ENCODE results near the gene ARL4A. TPM values are rescaled to one million over a fixed set of nuclear protein-coding genes. Genes with fewer than 3 reads are reported as not detected.
"Not testable (repeated sequence)": the region's sequence is repeated elsewhere in the genome, so short reads cannot be mapped to it uniquely, and the experiment has no call there.

Gene ARL4A
- total RNA-seq, 1 donor: 25.3 TPM

DNA sequence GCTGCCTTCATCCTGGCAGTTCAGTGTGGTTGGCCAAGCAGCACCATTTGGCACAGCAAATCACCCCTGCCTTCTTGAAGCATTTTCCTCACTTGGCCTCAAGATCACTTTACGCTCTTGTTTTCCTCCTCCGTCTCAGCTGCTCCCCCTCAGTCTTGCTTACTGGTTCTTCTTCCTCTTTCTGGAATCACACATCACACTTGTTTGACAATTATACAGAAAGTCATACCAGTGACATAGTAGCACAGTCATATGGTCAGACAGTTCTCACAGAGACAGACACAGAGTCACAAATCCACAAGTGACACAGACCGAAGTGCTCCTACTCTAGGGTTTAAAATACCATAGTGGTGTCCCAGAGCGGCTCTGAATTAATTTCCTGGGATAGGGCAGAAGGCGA, 43.8 kb upstream of the ARL4A start:
- H3K36me3 ChIP-seq (ENCODE audit: insufficient read depth, low read length): no peaks in the 10 kb centered on the region
- no peak overlapping the region for H3K27ac ChIP-seq (ENCODE audit: low read depth, low read length)
- H3K4me1 ChIP-seq (ENCODE audit: insufficient read depth, low read length): peaks cover 18% of the 10 kb centered on the region
- no peak overlapping the region for H3K4me3 ChIP-seq (ENCODE audit: insufficient read depth, low read length)
- DNase-seq (ENCODE audit: insufficient read length, low spot score, missing footprints): no peak
- no peaks in the 10 kb centered on the region for H4K20me1 ChIP-seq (ENCODE audit: insufficient read depth, low read length)
- no peaks in the 10 kb centered on the region for H3K79me2 ChIP-seq (ENCODE audit: insufficient read depth, low read length)
- TF ChIP-seq CTCF (IDR thresholded peaks at IDR 0.05; ENCODE audit: extremely low read depth, low read depth, low read length): no peak
- peak overlapping the region; percentile 64 for H2AFZ ChIP-seq (ENCODE audit: low read length)
- H3K4me2 ChIP-seq (ENCODE audit: insufficient read depth, low read length): no peak overlapping the region
- no peaks in the 10 kb centered on the region for H3K27me3 ChIP-seq (ENCODE audit: insufficient read depth, low read length)
- no peaks in the 10 kb centered on the region for H3K9me3 ChIP-seq (ENCODE audit: low read depth, low read length)

DNA sequence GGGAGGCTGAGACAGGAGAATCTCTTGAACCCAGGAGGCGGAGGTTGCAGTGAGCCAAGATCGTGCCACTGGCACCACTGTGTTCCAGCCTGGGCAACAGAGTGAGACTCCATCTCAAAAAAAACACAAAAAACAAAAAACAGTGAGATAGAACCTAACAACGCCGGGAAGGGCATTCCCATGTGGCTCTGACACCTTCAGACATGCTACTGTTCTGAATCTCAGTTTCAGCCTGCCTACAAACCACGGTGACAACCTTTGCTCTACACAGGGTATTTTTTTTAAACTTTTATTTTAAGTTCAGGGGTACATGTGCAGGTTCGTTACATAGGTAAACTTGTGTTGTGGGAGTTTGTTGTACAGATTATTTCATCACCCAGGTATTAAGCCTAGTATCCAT, 42.2 kb upstream of the ARL4A start:
- H2AFZ ChIP-seq (ENCODE audit: low read length); H3K36me3 ChIP-seq (ENCODE audit: insufficient read depth, low read length); H3K27me3 ChIP-seq (ENCODE audit: insufficient read depth, low read length); H3K4me2 ChIP-seq (ENCODE audit: insufficient read depth, low read length); H3K79me2 ChIP-seq (ENCODE audit: insufficient read depth, low read length); H4K20me1 ChIP-seq (ENCODE audit: insufficient read depth, low read length); H3K9me3 ChIP-seq (ENCODE audit: low read depth, low read length); H3K27ac ChIP-seq (ENCODE audit: low read depth, low read length); H3K4me3 ChIP-seq (ENCODE audit: insufficient read depth, low read length): not testable (repeated sequence)
- H3K4me1 ChIP-seq (ENCODE audit: insufficient read depth, low read length): peaks cover 18% of the 10 kb centered on the region
- DNase-seq (ENCODE audit: insufficient read length, low spot score, missing footprints): peak; percentile 18

DNA sequence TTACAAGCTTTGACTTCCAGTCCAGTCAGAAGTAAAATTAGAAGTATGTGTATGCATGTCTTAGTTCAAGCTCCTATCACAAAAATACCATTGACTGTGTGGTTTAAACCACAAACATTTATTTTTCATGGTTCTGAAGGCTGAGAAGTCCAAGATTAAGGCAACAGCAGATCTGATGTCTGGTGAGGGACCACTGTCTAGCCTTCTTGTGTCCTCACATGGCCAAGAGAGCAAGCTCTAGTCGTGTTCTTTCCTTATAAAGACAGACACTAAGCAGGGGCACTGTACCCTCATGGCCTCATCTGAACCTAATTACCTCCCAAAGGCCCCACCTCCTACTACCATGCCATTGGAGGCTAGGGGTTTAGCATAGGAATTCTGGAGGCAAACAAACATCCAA, 41.3 kb upstream of the ARL4A start:
- Histone ChIP-seq H3K4me3 (ENCODE audit: insufficient read depth, low read length) (no peak overlapping the region), H2AFZ (ENCODE audit: low read length) (peak overlapping the region; percentile 56), H4K20me1 (ENCODE audit: insufficient read depth, low read length) (no peaks in the 10 kb centered on the region), H3K79me2 (ENCODE audit: insufficient read depth, low read length) (no peaks in the 10 kb centered on the region), H3K27ac (ENCODE audit: low read depth, low read length) (peak overlapping the region; percentile 64), H3K27me3 (ENCODE audit: insufficient read depth, low read length) (no peaks in the 10 kb centered on the region), H3K4me1 (ENCODE audit: insufficient read depth, low read length) (peaks cover 18% of the 10 kb centered on the region), H3K9me3 (ENCODE audit: low read depth, low read length) (no peaks in the 10 kb centered on the region), H3K36me3 (ENCODE audit: insufficient read depth, low read length) (no peaks in the 10 kb centered on the region), H3K4me2 (ENCODE audit: insufficient read depth, low read length) (no peak overlapping the region)
- no peak for TF ChIP-seq CTCF (IDR thresholded peaks at IDR 0.05; ENCODE audit: extremely low read depth, low read depth, low read length)
- peak; percentile 15 for DNase-seq (ENCODE audit: insufficient read length, low spot score, missing footprints)

DNA sequence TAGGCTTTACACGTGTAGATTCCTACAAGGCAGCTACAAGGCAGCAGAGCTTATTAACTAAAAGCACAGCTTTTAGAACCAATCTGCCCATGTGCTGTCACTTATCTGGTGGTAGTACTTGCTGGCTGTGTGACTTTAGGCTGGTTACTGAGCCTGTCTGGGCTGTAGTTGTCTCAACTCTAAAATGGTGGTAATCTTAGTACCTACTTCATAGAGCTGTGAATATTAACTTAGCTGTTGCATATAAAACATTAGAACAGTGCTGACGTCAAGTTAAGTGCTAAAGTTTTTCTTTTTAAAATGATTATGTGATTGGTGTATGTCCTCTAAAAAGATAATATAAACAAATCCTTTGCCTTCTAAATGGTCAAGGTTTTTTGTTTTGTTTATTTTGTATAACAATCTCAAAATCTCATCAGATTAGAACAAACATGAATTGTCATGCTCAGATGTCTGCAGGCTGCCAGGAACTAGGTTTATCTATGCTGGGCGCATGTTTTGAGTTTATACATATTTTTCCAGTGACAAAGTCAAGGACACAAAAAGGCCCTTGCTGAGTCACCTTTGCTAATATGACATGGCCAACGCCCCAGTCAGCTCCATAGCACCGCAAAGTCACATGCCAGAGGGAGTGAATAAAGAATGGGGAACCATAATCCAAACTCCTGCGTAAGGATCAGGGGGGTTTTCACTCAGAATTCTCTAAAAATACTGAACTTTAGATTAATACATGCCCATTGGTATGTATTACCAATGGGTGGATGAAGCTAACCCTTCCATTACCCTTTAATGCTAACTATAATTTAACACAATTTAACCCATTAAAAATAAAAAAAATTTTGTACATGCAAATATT, 39.8 kb upstream of the ARL4A start:
- Histone ChIP-seq H2AFZ (ENCODE audit: low read length) (peak overlapping the region; percentile 48), H3K9me3 (ENCODE audit: low read depth, low read length) (no peaks in the 10 kb centered on the region), H3K4me1 (ENCODE audit: insufficient read depth, low read length) (peaks cover 17% of the 10 kb centered on the region), H3K36me3 (ENCODE audit: insufficient read depth, low read length) (no peaks in the 10 kb centered on the region), H3K4me2 (ENCODE audit: insufficient read depth, low read length) (no peak overlapping the region), H3K79me2 (ENCODE audit: insufficient read depth, low read length) (no peaks in the 10 kb centered on the region), H3K27me3 (ENCODE audit: insufficient read depth, low read length) (no peaks in the 10 kb centered on the region), H4K20me1 (ENCODE audit: insufficient read depth, low read length) (no peaks in the 10 kb centered on the region), H3K4me3 (ENCODE audit: insufficient read depth, low read length) (no peak overlapping the region), H3K27ac (ENCODE audit: low read depth, low read length) (peak overlapping the region; percentile 36)
- no peak for TF ChIP-seq CTCF (IDR thresholded peaks at IDR 0.05; ENCODE audit: extremely low read depth, low read depth, low read length)
- no peak for DNase-seq (ENCODE audit: insufficient read length, low spot score, missing footprints)

Data from osteoblast (primary cell).